Heart left ventricle (tissue), 13 donors: ENCODE results near the gene PRM3.
A peak's percentile ranks its signal among the peaks of the same experiment; 100 is the strongest.

ENCODE experiments used
- POLR2A ChIP-seq, 2 donors: fragments of 450-650 bp; IDR thresholded peaks; one replicate each; pipeline ENCODE4 v1.6.1; 2017; ENCODE audit warnings: antibody characterized with exemption in 2 of 2, mild to moderate bottlenecking in 2 of 2, moderate library complexity in 2 of 2
- TF ChIP-seq, protein P1 (sequence below), 12 donors: fragments of 200-600 bp; sonication (generic) in 4 of 12; IDR thresholded peaks; one replicate each; pipeline versions ENCODE4 v1.5.0 to v1.8.0; 2018 to 2022; ENCODE audit warnings: antibody characterized with exemption in 12 of 12, mild to moderate bottlenecking in 5 of 12
- donor health status: ischemic (EF 13 %, LVEDD 7.1; RV severe dilation, severe dysfunction).
- donor health status: DM: no; HTN: yes; CAD: no.
- donor health status: DM: no; HTN: no; CAD: no.
- donor health status: ischemic (EF 25% LVEDD 6.9; RV normal size, moderate dysfunction).
- donor health status: ischemic (EF 25% LVEDD 5.7; RV mildly dilated, moderate dysfunction).
- donor health status: ischemic (EF 35%, LVEDD 5.7; RV mildly dilated, moderate dysfunction).
- donor health status: nonischemic (EF 11% LVEDD 7.7; RV severe dilation, severe dysfunction).
- donor health status: DM: yes; HTN: yes; CAD: no.
- donor health status: PGD.
- donor health status: ischemic (EF 29% LVEDD 5.4; RV normal size, mild dysfunction).
- donor health status: nonischemic (EF 23%, LVEDD 6.1; RV moderate dilation, normal function).

DNA sequence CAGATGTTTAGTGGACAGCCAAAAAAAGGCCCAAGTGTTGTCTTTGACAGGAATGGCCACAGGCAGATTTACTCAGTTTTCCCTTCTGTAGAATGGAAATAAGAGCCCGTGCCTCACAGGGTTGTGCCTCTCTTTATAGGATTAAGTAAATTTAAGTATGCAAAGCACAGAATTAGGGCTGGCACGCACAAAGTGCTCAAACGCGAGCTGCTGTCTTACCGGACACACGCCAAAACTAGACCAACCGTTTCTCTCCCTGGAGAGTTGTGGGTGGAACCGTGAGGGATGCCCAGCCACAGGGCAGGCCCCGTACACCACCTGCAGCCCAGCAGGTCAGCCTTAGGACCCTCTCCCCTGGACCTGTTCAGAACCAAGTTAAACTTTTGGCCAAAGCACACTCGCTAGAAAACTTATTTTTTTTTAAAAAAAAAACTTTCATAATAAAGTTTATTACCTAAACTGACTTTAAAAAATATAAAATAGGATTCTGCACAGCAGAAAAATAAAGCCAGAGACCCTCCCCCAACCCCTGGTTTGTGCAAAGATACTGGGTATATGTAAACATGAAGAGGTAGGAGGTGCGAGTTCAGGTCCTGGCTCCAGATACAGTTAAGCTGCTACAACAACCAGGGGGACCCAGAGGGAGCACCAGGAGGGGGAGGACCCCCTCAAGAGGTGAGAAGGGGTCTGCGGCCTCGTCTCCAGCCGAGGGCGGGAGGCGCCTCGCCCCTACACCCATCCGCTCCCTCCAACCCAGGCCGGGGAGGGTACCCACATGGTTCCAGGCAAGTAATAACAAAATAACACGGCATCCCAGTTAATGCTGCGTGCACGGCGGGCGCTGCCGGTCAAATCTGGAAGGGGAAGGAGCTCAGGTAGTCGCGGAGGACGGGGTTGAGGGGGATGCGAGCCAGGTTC, 19.2 kb downstream of the PRM3 start:
- TF ChIP-seq, protein P1, sequence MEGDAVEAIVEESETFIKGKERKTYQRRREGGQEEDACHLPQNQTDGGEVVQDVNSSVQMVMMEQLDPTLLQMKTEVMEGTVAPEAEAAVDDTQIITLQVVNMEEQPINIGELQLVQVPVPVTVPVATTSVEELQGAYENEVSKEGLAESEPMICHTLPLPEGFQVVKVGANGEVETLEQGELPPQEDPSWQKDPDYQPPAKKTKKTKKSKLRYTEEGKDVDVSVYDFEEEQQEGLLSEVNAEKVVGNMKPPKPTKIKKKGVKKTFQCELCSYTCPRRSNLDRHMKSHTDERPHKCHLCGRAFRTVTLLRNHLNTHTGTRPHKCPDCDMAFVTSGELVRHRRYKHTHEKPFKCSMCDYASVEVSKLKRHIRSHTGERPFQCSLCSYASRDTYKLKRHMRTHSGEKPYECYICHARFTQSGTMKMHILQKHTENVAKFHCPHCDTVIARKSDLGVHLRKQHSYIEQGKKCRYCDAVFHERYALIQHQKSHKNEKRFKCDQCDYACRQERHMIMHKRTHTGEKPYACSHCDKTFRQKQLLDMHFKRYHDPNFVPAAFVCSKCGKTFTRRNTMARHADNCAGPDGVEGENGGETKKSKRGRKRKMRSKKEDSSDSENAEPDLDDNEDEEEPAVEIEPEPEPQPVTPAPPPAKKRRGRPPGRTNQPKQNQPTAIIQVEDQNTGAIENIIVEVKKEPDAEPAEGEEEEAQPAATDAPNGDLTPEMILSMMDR (IDR thresholded peaks at IDR 0.05): peak in 1 of 12 donors; percentile 7
- TF ChIP-seq POLR2A (IDR thresholded peaks at IDR 0.05): no peak
